SK-N-SH (cell line): ENCODE measurements around the gene GPM6B. TPM values are rescaled to one million over a fixed set of nuclear protein-coding genes. Genes with fewer than 3 reads are reported as not detected.

Experiments
- CTCF ChIA-PET: fragments of 300-600, 350-600 bp; formaldehyde crosslinking; extraction: SDS; loops from one replicate; lab custom pipeline; 2021; lab: Yijun Ruan, JAX
- POLR2A ChIA-PET: fragments of 350-600 bp; sonication (Branson Sonifier 250); formaldehyde crosslinking; extraction: SDS; loops from one replicate; lab custom pipeline; 2020; ENCODE audit warnings: antibody characterized with exemption, inconsistent platforms; lab: Yijun Ruan, JAX
- DNase-seq: peaks from one replicate; pipeline ENCODE4 v3.0.0; 2012
- H2AFZ ChIP-seq: fragments of 200-600 bp; sonication (generic); 2 replicates; pipeline ENCODE4 v1.8.1; 2016; ENCODE audit warnings: antibody characterized with exemption, mild to moderate bottlenecking, low read depth
- H3F3A ChIP-seq: fragments of 200-600 bp; sonication (generic); replicated peaks from 2 replicates; pipeline ENCODE3; 2016; ENCODE audit warnings: antibody characterized with exemption, mild to moderate bottlenecking; ENCODE audit not compliant: insufficient read depth
- H3K27ac ChIP-seq, 2 experiments: fragments of 200-500 bp in 1 of 2; fragments of 200-600 bp in 1 of 2; sonication (Bioruptor generic) in 1 of 2; sonication (generic), shearing (Covaris generic) in 1 of 2; 2 replicates each; pipeline versions ENCODE4 v1.5.1 to v1.6.1; 2014 to 2016; ENCODE audit warnings: low read depth in 2 of 2, inconsistent platforms in 1 of 2, low read length in 1 of 2, mild to moderate bottlenecking in 1 of 2, mixed read lengths in 1 of 2
- H3K27me3 ChIP-seq: fragments of 200-600 bp; sonication (generic), shearing (Covaris generic); 2 replicates; pipeline ENCODE4 v1.6.1; 2016; ENCODE audit warnings: mixed run types; ENCODE audit not compliant: insufficient read depth
- H3K36me3 ChIP-seq, 2 experiments: fragments of 200-500 bp in 1 of 2; fragments of 200-600 bp in 1 of 2; sonication (Bioruptor generic) in 1 of 2; sonication (generic) in 1 of 2; replicated peaks in 1 of 2; 2 replicates each; pipeline versions ENCODE3 to v1.5.1; 2014 to 2016; ENCODE audit warnings: low read length in 1 of 2, mild to moderate bottlenecking in 1 of 2; ENCODE audit not compliant: insufficient read depth in 2 of 2, control insufficient read depth in 1 of 2
- H3K4me1 ChIP-seq, 2 experiments: fragments of 200-500 bp in 1 of 2; fragments of 200-600 bp in 1 of 2; sonication (Bioruptor generic) in 1 of 2; sonication (generic), shearing (Covaris generic) in 1 of 2; 2 replicates each; pipeline versions ENCODE4 v1.5.1 to v1.6.1; 2014 to 2016; ENCODE audit warnings: low read depth in 1 of 2, low read length in 1 of 2, mixed run types in 1 of 2; ENCODE audit not compliant: insufficient read depth in 2 of 2, control insufficient read depth in 1 of 2
- H3K4me2 ChIP-seq: fragments of 200-600 bp; sonication (generic), shearing (Covaris generic); 2 replicates; pipeline ENCODE4 v1.6.1; 2017; ENCODE audit warnings: mixed run types
- H3K4me3 ChIP-seq, 2 experiments: fragments of 200-500 bp in 1 of 2; fragments of 200-600 bp in 1 of 2; sonication (Bioruptor generic) in 1 of 2; sonication (generic), shearing (Covaris generic) in 1 of 2; 2 replicates each; pipeline versions ENCODE4 v1.5.1 to v1.8.1; 2014 to 2016; ENCODE audit warnings: low read depth in 2 of 2, inconsistent platforms in 1 of 2, low read length in 1 of 2, mild to moderate bottlenecking in 1 of 2, mixed read lengths in 1 of 2, moderate library complexity in 1 of 2
- H3K79me2 ChIP-seq: fragments of 200-600 bp; sonication (generic); 2 replicates; pipeline ENCODE4 v1.8.1; 2017; ENCODE audit warnings: mild to moderate bottlenecking; ENCODE audit not compliant: insufficient read depth
- H3K9ac ChIP-seq: fragments of 200-600 bp; sonication (generic); 2 replicates; pipeline ENCODE4 v1.6.1; 2017; ENCODE audit warnings: mixed run types
- H3K9me2 ChIP-seq: fragments of 200-600 bp; sonication (generic); 2 replicates; pipeline ENCODE4 v1.6.1; 2017; ENCODE audit warnings: mixed run types
- H3K9me3 ChIP-seq: fragments of 200-600 bp; sonication (generic); 2 replicates; pipeline ENCODE4 v1.6.1; 2017; ENCODE audit warnings: mixed run types, mild to moderate bottlenecking, moderate library complexity
- H4K20me1 ChIP-seq: fragments of 200-600 bp; sonication (generic); 2 replicates; pipeline ENCODE4 v1.6.1; 2017; ENCODE audit warnings: mild to moderate bottlenecking, mixed run types; ENCODE audit not compliant: insufficient read depth
- CHD2 ChIP-seq: fragments of 150-350 bp; IDR thresholded peaks from 2 replicates; pipeline ENCODE4 v1.6.1; 2018; ENCODE audit warnings: low read length; ENCODE audit not compliant: partially characterized antibody
- ELF1 ChIP-seq: IDR thresholded peaks from 2 replicates; pipeline ENCODE4 v1.4.0; 2012
- EZH2phosphoT487 ChIP-seq: fragments of 200-600 bp; sonication (generic); IDR thresholded peaks from 2 replicates; pipeline ENCODE4 v1.6.1; 2017; ENCODE audit warnings: low read depth, mixed run types, mild to moderate bottlenecking, antibody characterized with exemption, moderate library complexity, borderline replicate concordance
- FOSL2 ChIP-seq: IDR thresholded peaks from 2 replicates; pipeline ENCODE4 v1.4.0; 2012; ENCODE audit warnings: low read depth, mild to moderate bottlenecking, moderate library complexity, borderline replicate concordance
- FOXJ3 ChIP-seq: sonication (generic); formaldehyde crosslinking; IDR thresholded peaks from 2 replicates; pipeline ENCODE4 v1.5.1; 2020; ENCODE audit warnings: mild to moderate bottlenecking, missing genetic modification reagents
- JUND ChIP-seq: IDR thresholded peaks from 2 replicates; pipeline ENCODE4 v1.4.0; 2012
- MEF2A ChIP-seq: IDR thresholded peaks from 2 replicates; pipeline ENCODE4 v1.4.0; 2012; ENCODE audit warnings: low read depth, borderline replicate concordance
- NFIC ChIP-seq: IDR thresholded peaks from 2 replicates; pipeline ENCODE4 v1.4.0; 2012; ENCODE audit warnings: borderline replicate concordance
- NRF1 ChIP-seq: IDR thresholded peaks from 2 replicates; pipeline ENCODE4 v1.6.1; 2012; ENCODE audit warnings: low read depth, mild to moderate bottlenecking, low read length
- RAD21 ChIP-seq: IDR thresholded peaks from 2 replicates; pipeline ENCODE4 v1.6.1; 2012; ENCODE audit warnings: mild to moderate bottlenecking, low read length
- RCOR1 ChIP-seq: fragments of 150-350 bp; IDR thresholded peaks from 2 replicates; pipeline ENCODE4 v1.6.1; 2017; ENCODE audit warnings: antibody characterized with exemption, low read length
- RXRA ChIP-seq: IDR thresholded peaks from 2 replicates; pipeline ENCODE4 v1.4.0; 2012; ENCODE audit warnings: low read depth, mild to moderate bottlenecking, borderline replicate concordance
- WGBS: methylation state at CpG from one replicate; pipeline ENCODE4 v1.1.6; 2017; ENCODE audit warnings: low lambda C conversion rate; 5-methylcytosine and 5-hydroxymethylcytosine counted together
- polyA plus RNA-seq, 3 experiments: library from polyadenylated mRNA; depleted of rRNA; stranded (reverse); fragments of >200 nt; gene quantifications; 2 replicates each; pipeline ENCODE4 v1.2.3, GENCODE V29; 2012
- TF ChIP-seq, protein P1 (sequence below): IDR thresholded peaks from 2 replicates; pipeline ENCODE4; 2012
- TF ChIP-seq, protein P2 (sequence below): fragments of 150-350 bp; IDR thresholded peaks from 2 replicates; pipeline ENCODE4 v1.6.1; 2017; ENCODE audit warnings: antibody characterized with exemption, low read length, low read depth, borderline replicate concordance
- TF ChIP-seq, protein P3 (sequence below): fragments of 150-350 bp; IDR thresholded peaks from 2 replicates; pipeline ENCODE4 v1.6.1; 2016; ENCODE audit warnings: mild to moderate bottlenecking, low read depth, low read length
- TF ChIP-seq, protein P4 (sequence below): IDR thresholded peaks from 2 replicates; pipeline ENCODE4 v1.6.1; 2012; ENCODE audit warnings: mild to moderate bottlenecking, low read depth, low read length, moderate library complexity
- TF ChIP-seq, protein P5 (sequence below): fragments of 200-600 bp; sonication (generic); IDR thresholded peaks from 2 replicates; pipeline ENCODE4 v1.6.1; 2017; ENCODE audit warnings: antibody characterized with exemption, mild to moderate bottlenecking, moderate library complexity

The GPM6B gene
- polyA plus RNA-seq, 1 of the 3 experiments (the other 2 are of a cell fraction): 1.2 TPM

DNA sequence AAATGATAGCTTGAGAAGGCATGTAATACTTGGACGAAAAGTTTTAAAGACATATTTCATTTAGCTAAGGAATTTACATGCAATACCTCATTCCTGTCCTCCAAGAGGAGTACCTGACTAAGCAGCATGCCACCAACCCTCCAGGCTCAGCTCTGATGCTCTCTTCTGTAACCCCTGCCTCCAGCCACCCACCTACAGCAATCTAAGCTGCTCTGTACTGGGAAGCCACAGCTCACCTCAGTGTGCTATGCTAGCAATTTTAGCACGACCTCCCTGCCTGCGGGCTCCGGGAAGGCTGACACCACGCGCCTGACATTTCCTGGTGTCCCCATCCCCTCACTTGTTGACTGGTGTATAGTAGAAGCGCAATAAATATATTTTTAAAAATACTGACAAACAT is 23.2 kb upstream of the GPM6B start:
- no peak overlapping the region for H3K4me3 ChIP-seq
- no peak for DNase-seq
- TF ChIP-seq RCOR1 (no peak), FOXJ3 (CRISPR knock-in tag) (no peak), NRF1 (no peak), RXRA (no peak), MEF2A (no peak), CHD2 (no peak), ELF1 (no peak)
- TF ChIP-seq, protein P1, sequence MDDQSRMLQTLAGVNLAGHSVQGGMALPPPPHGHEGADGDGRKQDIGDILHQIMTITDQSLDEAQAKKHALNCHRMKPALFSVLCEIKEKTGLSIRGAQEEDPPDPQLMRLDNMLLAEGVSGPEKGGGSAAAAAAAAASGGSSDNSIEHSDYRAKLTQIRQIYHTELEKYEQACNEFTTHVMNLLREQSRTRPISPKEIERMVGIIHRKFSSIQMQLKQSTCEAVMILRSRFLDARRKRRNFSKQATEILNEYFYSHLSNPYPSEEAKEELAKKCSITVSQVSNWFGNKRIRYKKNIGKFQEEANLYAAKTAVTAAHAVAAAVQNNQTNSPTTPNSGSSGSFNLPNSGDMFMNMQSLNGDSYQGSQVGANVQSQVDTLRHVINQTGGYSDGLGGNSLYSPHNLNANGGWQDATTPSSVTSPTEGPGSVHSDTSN: no peak
- TF ChIP-seq, protein P2, sequence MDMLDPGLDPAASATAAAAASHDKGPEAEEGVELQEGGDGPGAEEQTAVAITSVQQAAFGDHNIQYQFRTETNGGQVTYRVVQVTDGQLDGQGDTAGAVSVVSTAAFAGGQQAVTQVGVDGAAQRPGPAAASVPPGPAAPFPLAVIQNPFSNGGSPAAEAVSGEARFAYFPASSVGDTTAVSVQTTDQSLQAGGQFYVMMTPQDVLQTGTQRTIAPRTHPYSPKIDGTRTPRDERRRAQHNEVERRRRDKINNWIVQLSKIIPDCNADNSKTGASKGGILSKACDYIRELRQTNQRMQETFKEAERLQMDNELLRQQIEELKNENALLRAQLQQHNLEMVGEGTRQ: no peak
- WGBS: 40% methylated on average over 7 of the region's 7 CpGs
- no peaks in the 10 kb centered on the region for H3K79me2 ChIP-seq
- no peaks in the 10 kb centered on the region for H3K27me3 ChIP-seq
- H3K9ac ChIP-seq: no peak overlapping the region
- H3K9me3 ChIP-seq: no peaks in the 10 kb centered on the region
- CTCF ChIA-PET: interaction anchor here (1.2 kb wide), 1 partner anchor 13 kb away, joined by 5 read pairs; no protein-coding TSS in a partner anchor
- H4K20me1 ChIP-seq: no peaks in the 10 kb centered on the region
- no peak overlapping the region for H3K4me2 ChIP-seq
- POLR2A ChIA-PET: no interaction called here
- H3K9me2 ChIP-seq: no peaks in the 10 kb centered on the region
- no peak overlapping the region for H2AFZ ChIP-seq
- H3K4me1 ChIP-seq: no peaks in the 10 kb centered on the region
- no peak overlapping the region for H3K27ac ChIP-seq
- H3K36me3 ChIP-seq: no peaks in the 10 kb centered on the region
- H3F3A ChIP-seq: no peaks in the 10 kb centered on the region

DNA sequence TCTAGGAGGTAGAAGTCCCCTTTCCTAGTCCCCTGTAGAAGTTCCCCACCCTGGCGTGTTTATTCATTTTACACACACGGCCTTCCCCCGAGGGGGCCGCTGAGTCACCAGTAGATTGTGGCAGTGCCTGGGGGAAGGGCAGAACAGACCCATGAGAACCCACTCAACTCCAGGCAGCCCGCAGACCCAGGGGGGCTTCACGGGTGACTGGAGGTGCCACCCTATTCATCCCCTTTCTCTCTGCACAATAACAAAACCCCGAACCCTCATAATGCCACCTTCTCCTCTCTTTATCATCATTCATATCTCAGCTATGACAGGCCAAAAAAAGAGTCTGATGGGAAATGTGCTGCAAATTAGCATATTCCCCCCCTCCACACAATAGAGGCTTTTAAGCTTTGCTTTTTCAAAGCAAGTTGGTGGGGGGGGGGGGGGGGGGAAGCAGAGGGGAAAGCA is 20.4 kb upstream of the GPM6B start:
- no peaks in the 10 kb centered on the region for H3K79me2 ChIP-seq
- H3K27ac ChIP-seq: no peak overlapping the region
- no peak overlapping the region for H3K4me3 ChIP-seq
- no peak for DNase-seq
- H2AFZ ChIP-seq: no peak overlapping the region
- 41% methylated on average over 6 of the region's 7 CpGs for WGBS
- no peaks in the 10 kb centered on the region for H3F3A ChIP-seq
- H4K20me1 ChIP-seq: no peaks in the 10 kb centered on the region
- H3K4me2 ChIP-seq: no peak overlapping the region
- ChIA-PET POLR2A (no interaction called here), CTCF (no interaction called here)
- no peak overlapping the region for H3K9ac ChIP-seq
- H3K36me3 ChIP-seq: no peaks in the 10 kb centered on the region
- H3K9me3 ChIP-seq: no peaks in the 10 kb centered on the region
- H3K27me3 ChIP-seq: no peaks in the 10 kb centered on the region
- H3K4me1 ChIP-seq: no peaks in the 10 kb centered on the region
- no peaks in the 10 kb centered on the region for H3K9me2 ChIP-seq
- TF ChIP-seq CHD2 (no peak), NRF1 (no peak), RAD21 (no peak), NFIC (no peak), FOSL2 (no peak), JUND (no peak), MEF2A (no peak), FOXJ3 (CRISPR knock-in tag) (no peak), ELF1 (no peak), EZH2phosphoT487 (no peak)
- TF ChIP-seq, protein P3, sequence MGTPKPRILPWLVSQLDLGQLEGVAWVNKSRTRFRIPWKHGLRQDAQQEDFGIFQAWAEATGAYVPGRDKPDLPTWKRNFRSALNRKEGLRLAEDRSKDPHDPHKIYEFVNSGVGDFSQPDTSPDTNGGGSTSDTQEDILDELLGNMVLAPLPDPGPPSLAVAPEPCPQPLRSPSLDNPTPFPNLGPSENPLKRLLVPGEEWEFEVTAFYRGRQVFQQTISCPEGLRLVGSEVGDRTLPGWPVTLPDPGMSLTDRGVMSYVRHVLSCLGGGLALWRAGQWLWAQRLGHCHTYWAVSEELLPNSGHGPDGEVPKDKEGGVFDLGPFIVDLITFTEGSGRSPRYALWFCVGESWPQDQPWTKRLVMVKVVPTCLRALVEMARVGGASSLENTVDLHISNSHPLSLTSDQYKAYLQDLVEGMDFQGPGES: no peak
- TF ChIP-seq, protein P2: no peak
- TF ChIP-seq, protein P4, sequence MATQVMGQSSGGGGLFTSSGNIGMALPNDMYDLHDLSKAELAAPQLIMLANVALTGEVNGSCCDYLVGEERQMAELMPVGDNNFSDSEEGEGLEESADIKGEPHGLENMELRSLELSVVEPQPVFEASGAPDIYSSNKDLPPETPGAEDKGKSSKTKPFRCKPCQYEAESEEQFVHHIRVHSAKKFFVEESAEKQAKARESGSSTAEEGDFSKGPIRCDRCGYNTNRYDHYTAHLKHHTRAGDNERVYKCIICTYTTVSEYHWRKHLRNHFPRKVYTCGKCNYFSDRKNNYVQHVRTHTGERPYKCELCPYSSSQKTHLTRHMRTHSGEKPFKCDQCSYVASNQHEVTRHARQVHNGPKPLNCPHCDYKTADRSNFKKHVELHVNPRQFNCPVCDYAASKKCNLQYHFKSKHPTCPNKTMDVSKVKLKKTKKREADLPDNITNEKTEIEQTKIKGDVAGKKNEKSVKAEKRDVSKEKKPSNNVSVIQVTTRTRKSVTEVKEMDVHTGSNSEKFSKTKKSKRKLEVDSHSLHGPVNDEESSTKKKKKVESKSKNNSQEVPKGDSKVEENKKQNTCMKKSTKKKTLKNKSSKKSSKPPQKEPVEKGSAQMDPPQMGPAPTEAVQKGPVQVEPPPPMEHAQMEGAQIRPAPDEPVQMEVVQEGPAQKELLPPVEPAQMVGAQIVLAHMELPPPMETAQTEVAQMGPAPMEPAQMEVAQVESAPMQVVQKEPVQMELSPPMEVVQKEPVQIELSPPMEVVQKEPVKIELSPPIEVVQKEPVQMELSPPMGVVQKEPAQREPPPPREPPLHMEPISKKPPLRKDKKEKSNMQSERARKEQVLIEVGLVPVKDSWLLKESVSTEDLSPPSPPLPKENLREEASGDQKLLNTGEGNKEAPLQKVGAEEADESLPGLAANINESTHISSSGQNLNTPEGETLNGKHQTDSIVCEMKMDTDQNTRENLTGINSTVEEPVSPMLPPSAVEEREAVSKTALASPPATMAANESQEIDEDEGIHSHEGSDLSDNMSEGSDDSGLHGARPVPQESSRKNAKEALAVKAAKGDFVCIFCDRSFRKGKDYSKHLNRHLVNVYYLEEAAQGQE: no peak
- TF ChIP-seq, protein P5, sequence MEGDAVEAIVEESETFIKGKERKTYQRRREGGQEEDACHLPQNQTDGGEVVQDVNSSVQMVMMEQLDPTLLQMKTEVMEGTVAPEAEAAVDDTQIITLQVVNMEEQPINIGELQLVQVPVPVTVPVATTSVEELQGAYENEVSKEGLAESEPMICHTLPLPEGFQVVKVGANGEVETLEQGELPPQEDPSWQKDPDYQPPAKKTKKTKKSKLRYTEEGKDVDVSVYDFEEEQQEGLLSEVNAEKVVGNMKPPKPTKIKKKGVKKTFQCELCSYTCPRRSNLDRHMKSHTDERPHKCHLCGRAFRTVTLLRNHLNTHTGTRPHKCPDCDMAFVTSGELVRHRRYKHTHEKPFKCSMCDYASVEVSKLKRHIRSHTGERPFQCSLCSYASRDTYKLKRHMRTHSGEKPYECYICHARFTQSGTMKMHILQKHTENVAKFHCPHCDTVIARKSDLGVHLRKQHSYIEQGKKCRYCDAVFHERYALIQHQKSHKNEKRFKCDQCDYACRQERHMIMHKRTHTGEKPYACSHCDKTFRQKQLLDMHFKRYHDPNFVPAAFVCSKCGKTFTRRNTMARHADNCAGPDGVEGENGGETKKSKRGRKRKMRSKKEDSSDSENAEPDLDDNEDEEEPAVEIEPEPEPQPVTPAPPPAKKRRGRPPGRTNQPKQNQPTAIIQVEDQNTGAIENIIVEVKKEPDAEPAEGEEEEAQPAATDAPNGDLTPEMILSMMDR: no peak
